Astrocyte (in vitro differentiated cells and primary cell): ENCODE measurements around the gene CACNG7. TPM values are rescaled to one million over a fixed set of nuclear protein-coding genes. Genes with fewer than 3 reads are reported as not detected.
A peak's percentile ranks its signal among the peaks of the same experiment; 100 is the strongest.

Source experiments
- DNase-seq: peaks from one replicate; pipeline ENCODE4 v3.0.0-alpha.2; 2010; ENCODE audit warnings: low read depth
- FAIRE-seq: peaks from 2 replicates; lab custom pipeline; 2011; peaks lifted over from hg19 to GRCh38; lab: Jason Lieb, UNC
- H2AFZ ChIP-seq: 2 replicates; pipeline ENCODE4 v1.6.0; 2012; ENCODE audit warnings: low read depth, low read length, inconsistent platforms
- H3K27ac ChIP-seq: 2 replicates; pipeline ENCODE4 v1.5.1; 2011; ENCODE audit warnings: low read depth, low read length, inconsistent platforms
- H3K27me3 ChIP-seq: 2 replicates; pipeline ENCODE4 v1.6.0; 2011; ENCODE audit warnings: low read length, inconsistent platforms; ENCODE audit not compliant: insufficient read depth
- H3K36me3 ChIP-seq: 2 replicates; pipeline ENCODE4 v1.5.1; 2011; ENCODE audit warnings: low read length, inconsistent platforms; ENCODE audit not compliant: insufficient read depth
- H3K4me1 ChIP-seq: 2 replicates; pipeline ENCODE4 v1.5.1; 2011; ENCODE audit warnings: low read length, inconsistent platforms; ENCODE audit not compliant: insufficient read depth
- H3K4me2 ChIP-seq: 2 replicates; pipeline ENCODE4 v1.6.0; 2012; ENCODE audit warnings: low read length, inconsistent platforms
- H3K4me3 ChIP-seq: 2 replicates; pipeline ENCODE4 v1.5.1; 2011; ENCODE audit warnings: low read depth, mild to moderate bottlenecking, low read length, inconsistent platforms; ENCODE audit not compliant: insufficient read depth
- H3K79me2 ChIP-seq: 2 replicates; pipeline ENCODE4 v1.6.0; 2012; ENCODE audit warnings: mild to moderate bottlenecking, low read length, inconsistent platforms; ENCODE audit not compliant: insufficient read depth
- H3K9ac ChIP-seq: 2 replicates; pipeline ENCODE4 v1.6.0; 2012; ENCODE audit warnings: mild to moderate bottlenecking, low read length, inconsistent platforms
- H3K9me3 ChIP-seq: 2 replicates; pipeline ENCODE4 v1.5.1; 2012; ENCODE audit warnings: low read depth, mild to moderate bottlenecking, low read length, inconsistent platforms; ENCODE audit not compliant: insufficient read depth
- H4K20me1 ChIP-seq: 2 replicates; pipeline ENCODE4 v1.6.0; 2012; ENCODE audit warnings: low read length, inconsistent platforms; ENCODE audit not compliant: insufficient read depth
- H3K27ac Mint-ChIP-seq: one replicate; pipeline ENCODE4 v1.8.0; 2021; ENCODE audit warnings: mild to moderate bottlenecking, mixed read lengths; ENCODE audit not compliant: unreplicated experiment
- H3K27me3 Mint-ChIP-seq: one replicate; pipeline ENCODE4 v1.8.0; 2021; ENCODE audit warnings: low read depth, mixed read lengths; ENCODE audit not compliant: unreplicated experiment
- H3K36me3 Mint-ChIP-seq: one replicate; pipeline ENCODE4 v1.8.0; 2021; ENCODE audit warnings: low read depth, mixed read lengths; ENCODE audit not compliant: unreplicated experiment
- H3K4me1 Mint-ChIP-seq: one replicate; pipeline ENCODE4 v1.8.0; 2021; ENCODE audit warnings: low read depth, mixed read lengths; ENCODE audit not compliant: unreplicated experiment
- H3K4me3 Mint-ChIP-seq: one replicate; pipeline ENCODE4 v1.8.0; 2021; ENCODE audit warnings: mild to moderate bottlenecking, moderate library complexity, mixed read lengths; ENCODE audit not compliant: unreplicated experiment
- H3K9me3 Mint-ChIP-seq: one replicate; pipeline ENCODE4 v1.8.0; 2021; ENCODE audit warnings: mild to moderate bottlenecking, mixed read lengths; ENCODE audit not compliant: unreplicated experiment
- CTCF ChIP-seq: IDR thresholded peaks from 2 replicates; pipeline ENCODE4 v1.5.1; 2011; ENCODE audit warnings: low read depth, mild to moderate bottlenecking, inconsistent platforms, low read length, moderate library complexity; ENCODE audit not compliant: insufficient read depth
- EZH2 ChIP-seq: IDR thresholded peaks from 2 replicates; pipeline ENCODE4 v1.6.1; 2012; ENCODE audit warnings: mild to moderate bottlenecking, low read length, inconsistent platforms; ENCODE audit not compliant: insufficient read depth
- total RNA-seq: library from RNA; stranded (reverse); gene quantifications from 2 replicates; pipeline ENCODE4 v1.2.1, GENCODE V29; 2021

Gene CACNG7
- total RNA-seq, 1 donor from 2014 or later: 3.5 TPM

DNA sequence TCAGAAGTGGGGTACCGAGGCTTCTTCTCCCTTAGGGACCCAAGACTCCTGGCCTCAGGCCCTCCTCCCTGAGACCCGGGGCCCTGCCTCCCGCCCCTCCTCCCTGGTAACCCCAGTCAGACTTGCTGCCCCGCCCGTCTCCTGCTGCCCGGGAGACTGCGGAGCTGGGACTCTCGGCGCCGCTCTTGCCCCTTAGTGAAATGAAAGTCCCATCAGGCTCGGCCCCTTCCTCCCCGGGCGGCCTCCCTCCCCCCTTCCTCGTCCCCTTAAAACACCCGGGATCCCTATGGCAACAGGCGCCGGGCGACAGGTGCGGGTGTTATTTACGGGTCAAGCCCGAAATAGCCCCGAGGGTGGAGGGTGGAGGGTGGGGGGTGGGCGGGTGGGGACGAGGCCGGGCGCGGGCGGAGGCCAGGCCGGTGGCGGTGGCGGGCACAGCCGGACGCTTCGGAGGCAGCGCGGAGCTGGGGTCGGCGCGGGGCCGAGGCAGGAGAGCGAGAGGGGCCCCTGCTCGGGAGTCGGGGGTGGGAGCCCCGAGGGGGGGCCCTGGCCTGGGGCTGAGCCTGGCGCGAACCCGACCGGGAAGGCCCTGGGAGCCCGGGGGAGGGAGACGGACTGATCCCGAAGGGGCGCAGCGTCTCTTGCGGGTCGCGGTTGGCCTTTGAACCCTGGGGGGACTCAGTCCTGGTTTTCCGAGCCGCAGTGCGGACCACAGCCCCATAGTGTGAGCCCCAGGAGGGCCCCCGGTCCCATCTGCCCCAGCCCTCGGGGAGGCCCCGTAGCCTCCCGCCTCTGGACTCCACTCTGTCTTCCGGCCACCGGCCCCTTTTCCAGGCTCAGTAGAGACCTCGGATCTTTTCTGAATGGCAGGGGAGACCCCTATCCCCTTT is 82.4 kb downstream of the CACNG7 start, which contains the start of gene CACNG6:
CACNG6 (plus strand) TSS at position 414 of the 890 bp plus-strand sequence. CDS start 1,241 bp downstream, outside the sequence.
- no peak for FAIRE-seq
- H2AFZ ChIP-seq: peak within 1 kb of the TSS; percentile 41
- no peak for DNase-seq

GRCh38 chr19:53992211-53992610 is 83.1 kb downstream of the CACNG7 start:
- Histone ChIP-seq H3K36me3 (no peaks in the 10 kb centered on the region), H3K79me2 (no peaks in the 10 kb centered on the region), H4K20me1 (no peaks in the 10 kb centered on the region), H3K27ac (no peak overlapping the region), H2AFZ (no peak overlapping the region), H3K4me3 (no peak overlapping the region), H3K4me1 (no peaks in the 10 kb centered on the region), H3K27me3 (peaks cover 18% of the 10 kb centered on the region), H3K9me3 (no peaks in the 10 kb centered on the region), H3K4me2 (no peak overlapping the region), H3K9ac (no peak overlapping the region)
- Mint-ChIP-seq H3K4me1 (peaks cover 3% of the 10 kb centered on the region), H3K27me3 (peaks cover 47% of the 10 kb centered on the region), H3K27ac (no peak overlapping the region), H3K9me3 (peaks cover 3% of the 10 kb centered on the region), H3K4me3 (peak overlapping the region; percentile 69), H3K36me3 (no peaks in the 10 kb centered on the region)
- no peak for FAIRE-seq
- TF ChIP-seq EZH2 (no peak), CTCF (no peak)
- no peak for DNase-seq

More for the DNA sequence above, 82.4 kb downstream of the CACNG7 start, which contains the start of gene CACNG6:
- no peaks in the 10 kb centered on the region for H3K4me1 ChIP-seq
- H3K27ac ChIP-seq: no peak within 1 kb of the TSS
- H3K27me3 ChIP-seq: peaks cover 18% of the 10 kb centered on the region
- no peaks in the 10 kb centered on the region for H3K9me3 ChIP-seq
- H4K20me1 ChIP-seq: no peaks in the 10 kb centered on the region
- H3K79me2 ChIP-seq: no peaks in the 10 kb centered on the region
- H3K4me1 Mint-ChIP-seq: peaks cover 3% of the 10 kb centered on the region
- H3K4me2 ChIP-seq: peak within 1 kb of the TSS; percentile 74
- no peak within 1 kb of the TSS for H3K27ac Mint-ChIP-seq
- no peaks in the 10 kb centered on the region for H3K36me3 ChIP-seq
- no peak for TF ChIP-seq CTCF
- no peak for TF ChIP-seq EZH2
- no peaks in the 10 kb centered on the region for H3K36me3 Mint-ChIP-seq
- no peak within 1 kb of the TSS for H3K9ac ChIP-seq
- peak within 1 kb of the TSS; percentile 69 for H3K4me3 Mint-ChIP-seq
- H3K27me3 Mint-ChIP-seq: peaks cover 44% of the 10 kb centered on the region
- peaks cover 3% of the 10 kb centered on the region for H3K9me3 Mint-ChIP-seq
- H3K4me3 ChIP-seq: no peak within 1 kb of the TSS
